ENCODE measurements around the gene CD37.

The CD37 gene

DNA sequence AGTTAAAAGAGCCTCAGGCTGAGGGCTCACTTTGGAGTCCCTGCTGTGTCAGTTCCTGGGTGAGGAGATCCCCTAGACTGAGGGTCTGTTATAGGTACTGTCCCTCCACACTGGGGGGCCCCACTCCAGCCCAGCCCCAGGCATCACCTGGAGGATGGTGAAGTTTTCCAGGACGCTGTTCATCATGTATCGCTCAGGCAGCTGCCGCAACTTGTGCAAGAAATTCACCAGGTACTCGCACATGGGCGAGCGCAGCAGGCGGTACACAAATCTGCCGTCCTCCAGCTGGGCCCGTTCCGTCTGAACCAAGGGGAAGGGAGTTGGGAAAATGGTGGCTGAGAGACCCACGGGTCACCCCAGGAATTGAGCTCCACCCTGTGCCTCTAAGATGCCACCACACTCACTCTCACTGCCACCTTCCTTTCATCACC is 7.1 kb downstream of the CD37 start:
- Histone ChIP-seq H3F3A (ENCODE audit: insufficient read depth, low read length) (0 out of 2 replicates have a peak, but pooled peaks cover 3% of the 10 kb centered on the region), H3K27me3 (ENCODE audit: insufficient read depth, low read length) (no peaks in the 10 kb centered on the region), H3K9me2 (ENCODE audit: low read depth, low read length) (no peaks in the 10 kb centered on the region), H3K79me2 (ENCODE audit: insufficient read depth, low read length) (no peaks in the 10 kb centered on the region), H3K9ac (ENCODE audit: low read length) (no peak overlapping the region), H2AFZ (ENCODE audit: low read length) (no peak overlapping the region), H3K4me3 (ENCODE audit: low read depth, low read length, poor library complexity, severe bottlenecking) (no peak overlapping the region), H4K20me1 (ENCODE audit: insufficient read depth, low read length) (no peaks in the 10 kb centered on the region), H3K4me2 (ENCODE audit: low read length) (no peak overlapping the region), H3K27ac (ENCODE audit: low read depth, low read length, poor library complexity, severe bottlenecking) (no peak overlapping the region), H3K4me1 (ENCODE audit: insufficient read depth, low read length, severe bottlenecking) (peaks cover 39% of the 10 kb centered on the region), H3K36me3 (ENCODE audit: insufficient read depth, low read length) (peaks cover 37% of the 10 kb centered on the region), H3K9me3 (ENCODE audit: low read length) (no peaks in the 10 kb centered on the region)
- TF ChIP-seq, protein P1, sequence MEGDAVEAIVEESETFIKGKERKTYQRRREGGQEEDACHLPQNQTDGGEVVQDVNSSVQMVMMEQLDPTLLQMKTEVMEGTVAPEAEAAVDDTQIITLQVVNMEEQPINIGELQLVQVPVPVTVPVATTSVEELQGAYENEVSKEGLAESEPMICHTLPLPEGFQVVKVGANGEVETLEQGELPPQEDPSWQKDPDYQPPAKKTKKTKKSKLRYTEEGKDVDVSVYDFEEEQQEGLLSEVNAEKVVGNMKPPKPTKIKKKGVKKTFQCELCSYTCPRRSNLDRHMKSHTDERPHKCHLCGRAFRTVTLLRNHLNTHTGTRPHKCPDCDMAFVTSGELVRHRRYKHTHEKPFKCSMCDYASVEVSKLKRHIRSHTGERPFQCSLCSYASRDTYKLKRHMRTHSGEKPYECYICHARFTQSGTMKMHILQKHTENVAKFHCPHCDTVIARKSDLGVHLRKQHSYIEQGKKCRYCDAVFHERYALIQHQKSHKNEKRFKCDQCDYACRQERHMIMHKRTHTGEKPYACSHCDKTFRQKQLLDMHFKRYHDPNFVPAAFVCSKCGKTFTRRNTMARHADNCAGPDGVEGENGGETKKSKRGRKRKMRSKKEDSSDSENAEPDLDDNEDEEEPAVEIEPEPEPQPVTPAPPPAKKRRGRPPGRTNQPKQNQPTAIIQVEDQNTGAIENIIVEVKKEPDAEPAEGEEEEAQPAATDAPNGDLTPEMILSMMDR (IDR thresholded peaks at IDR 0.05; ENCODE audit: low read length), result no peak
- TF ChIP-seq EZH2 (IDR thresholded peaks at IDR 0.05; ENCODE audit: borderline replicate concordance, low read length), result no peak

DNA sequence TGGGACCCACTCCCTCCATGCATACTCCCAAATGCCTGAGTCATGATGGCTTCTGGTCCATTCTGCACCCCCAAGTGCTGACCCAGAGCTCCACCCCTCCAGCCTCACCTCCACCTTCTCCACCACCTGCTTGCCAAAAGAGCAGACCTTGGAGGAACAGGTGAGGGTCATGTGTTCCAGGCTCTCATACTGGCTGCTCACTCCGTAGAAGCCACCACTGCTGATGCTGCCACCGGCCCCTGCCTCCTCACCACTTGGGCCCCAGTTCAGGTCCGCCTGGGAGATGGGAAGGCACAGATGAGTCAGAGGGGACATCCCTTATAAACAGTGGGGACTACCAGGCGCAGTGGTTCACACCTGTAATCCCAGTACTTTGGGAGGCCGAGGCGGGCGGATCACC is 7.9 kb downstream of the CD37 start:
- H3F3A ChIP-seq (ENCODE audit: insufficient read depth, low read length), result 0 out of 2 replicates have a peak, but pooled peaks cover 3% of the 10 kb centered on the region

DNA sequence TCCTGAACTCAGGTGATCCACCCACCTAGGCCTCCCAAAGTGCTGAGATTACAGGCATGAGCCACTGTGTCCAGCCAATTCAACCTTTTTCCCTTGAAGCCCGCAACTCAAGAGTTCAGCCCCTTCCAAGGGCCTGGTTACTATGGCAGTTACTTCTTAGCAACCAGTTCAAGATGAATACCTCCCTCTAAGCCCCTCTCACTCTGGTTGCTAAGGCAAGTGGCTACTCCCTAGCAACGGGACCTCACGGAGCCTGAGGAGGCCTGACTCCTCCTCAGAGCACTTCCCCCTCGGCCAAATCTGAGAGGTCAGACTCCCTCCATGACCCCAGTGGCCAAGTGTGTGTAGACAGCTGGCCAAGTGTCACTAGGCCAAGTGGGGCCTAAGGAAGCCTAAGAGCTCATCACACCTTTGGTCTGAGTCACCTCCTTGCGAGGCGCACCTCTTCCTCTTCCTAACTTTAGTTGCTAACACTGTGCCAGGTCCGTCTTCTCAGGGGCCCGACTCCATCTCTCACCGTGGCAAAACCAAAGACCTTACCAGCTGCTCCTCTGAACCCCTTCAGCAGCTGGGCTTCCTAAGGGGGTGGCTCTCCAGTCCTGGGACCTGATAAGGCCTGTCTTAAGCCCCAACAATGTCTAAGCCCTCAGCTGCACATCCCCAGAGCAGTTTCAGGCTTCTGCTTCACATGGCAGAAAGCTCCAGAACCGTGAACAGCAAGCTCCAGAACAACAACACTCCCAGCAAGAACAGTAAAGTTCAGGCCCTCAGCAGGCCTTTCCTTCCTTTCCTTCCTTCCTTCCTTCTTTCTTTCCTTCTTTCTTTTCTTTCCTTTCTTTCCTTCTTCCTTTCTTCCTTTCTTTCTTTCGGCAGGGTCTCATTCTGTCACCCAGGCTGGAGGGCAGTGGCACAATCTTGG is 9.6 kb downstream of the CD37 start:
- Histone ChIP-seq H3K4me2 (ENCODE audit: low read length) (no peak overlapping the region), H3K79me2 (ENCODE audit: insufficient read depth, low read length) (no peaks in the 10 kb centered on the region), H2AFZ (ENCODE audit: low read length) (no peak overlapping the region), H3K9ac (ENCODE audit: low read length) (no peak overlapping the region), H4K20me1 (ENCODE audit: insufficient read depth, low read length) (no peaks in the 10 kb centered on the region), H3K27me3 (ENCODE audit: insufficient read depth, low read length) (no peaks in the 10 kb centered on the region), H3F3A (ENCODE audit: insufficient read depth, low read length) (0 out of 2 replicates have a peak, but pooled peaks cover 3% of the 10 kb centered on the region), H3K4me3 (ENCODE audit: low read depth, low read length, poor library complexity, severe bottlenecking) (no peak overlapping the region), H3K9me3 (ENCODE audit: low read length) (no peaks in the 10 kb centered on the region), H3K36me3 (ENCODE audit: insufficient read depth, low read length) (peaks cover 13% of the 10 kb centered on the region), H3K27ac (ENCODE audit: low read depth, low read length, poor library complexity, severe bottlenecking) (peak overlapping the region; percentile 28), H3K4me1 (ENCODE audit: insufficient read depth, low read length, severe bottlenecking) (peaks cover 23% of the 10 kb centered on the region), H3K9me2 (ENCODE audit: low read depth, low read length) (no peaks in the 10 kb centered on the region)
- TF ChIP-seq, protein P1 (IDR thresholded peaks at IDR 0.05; ENCODE audit: low read length), result no peak
- no peak for TF ChIP-seq EZH2 (IDR thresholded peaks at IDR 0.05; ENCODE audit: borderline replicate concordance, low read length)

More for the DNA sequence above, 7.9 kb downstream of the CD37 start:
- TF ChIP-seq EZH2 (IDR thresholded peaks at IDR 0.05; ENCODE audit: borderline replicate concordance, low read length), result no peak
- TF ChIP-seq, protein P1 (IDR thresholded peaks at IDR 0.05; ENCODE audit: low read length), result no peak
- Histone ChIP-seq H3K4me3 (ENCODE audit: low read depth, low read length, poor library complexity, severe bottlenecking) (no peak overlapping the region), H2AFZ (ENCODE audit: low read length) (no peak overlapping the region), H4K20me1 (ENCODE audit: insufficient read depth, low read length) (no peaks in the 10 kb centered on the region), H3K36me3 (ENCODE audit: insufficient read depth, low read length) (peaks cover 29% of the 10 kb centered on the region), H3K9ac (ENCODE audit: low read length) (no peak overlapping the region), H3K9me2 (ENCODE audit: low read depth, low read length) (no peaks in the 10 kb centered on the region), H3K27me3 (ENCODE audit: insufficient read depth, low read length) (no peaks in the 10 kb centered on the region), H3K79me2 (ENCODE audit: insufficient read depth, low read length) (no peaks in the 10 kb centered on the region), H3K4me2 (ENCODE audit: low read length) (no peak overlapping the region), H3K9me3 (ENCODE audit: low read length) (no peaks in the 10 kb centered on the region), H3K27ac (ENCODE audit: low read depth, low read length, poor library complexity, severe bottlenecking) (no peak overlapping the region), H3K4me1 (ENCODE audit: insufficient read depth, low read length, severe bottlenecking) (peaks cover 33% of the 10 kb centered on the region)
